Esophagus (tissue), 2 donors: ENCODE measurements around the gene PCED1A. TPM values are rescaled to one million over a fixed set of nuclear protein-coding genes. Genes with fewer than 3 reads are reported as not detected.

ENCODE experiments used
- H3K27ac ChIP-seq, 2 donors: one replicate each; pipeline ENCODE4 v1.5.1; 2013; ENCODE audit warnings: low read depth in 2 of 2, mild to moderate bottlenecking in 2 of 2, inconsistent platforms in 1 of 2, low read length in 1 of 2, moderate library complexity in 1 of 2
- H3K27me3 ChIP-seq, 2 donors: one replicate each; pipeline ENCODE4 v1.6.1; 2013; ENCODE audit warnings: low read length in 2 of 2, control low read depth in 1 of 2, mild to moderate bottlenecking in 1 of 2; ENCODE audit not compliant: insufficient read depth in 2 of 2, control insufficient read depth in 1 of 2
- H3K36me3 ChIP-seq, 2 donors: one replicate each; pipeline ENCODE4 v1.6.1; 2013; ENCODE audit warnings: low read length in 1 of 2; ENCODE audit not compliant: control insufficient read depth in 2 of 2, insufficient read depth in 2 of 2
- H3K4me1 ChIP-seq, 2 donors: one replicate each; pipeline ENCODE4 v1.6.1; 2013; ENCODE audit warnings: low read length in 1 of 2; ENCODE audit not compliant: control insufficient read depth in 2 of 2, insufficient read depth in 2 of 2
- H3K4me3 ChIP-seq, 2 donors: one replicate each; pipeline ENCODE4 v1.5.1; 2013; ENCODE audit warnings: low read length in 2 of 2, mild to moderate bottlenecking in 2 of 2, low read depth in 1 of 2, moderate library complexity in 1 of 2
- H3K9me3 ChIP-seq, 2 donors: one replicate each; pipeline ENCODE4 v1.6.1; 2013; ENCODE audit warnings: mild to moderate bottlenecking in 2 of 2, low read depth in 1 of 2, low read length in 1 of 2, moderate library complexity in 1 of 2; ENCODE audit not compliant: control insufficient read depth in 2 of 2, insufficient read depth in 1 of 2
- WGBS, 2 donors: extraction: QIAGEN DNeasy Blood & Tissue Kit; methylation state at CpG; one replicate each; pipeline ENCODE4 v1.1.7; 2013; 5-methylcytosine and 5-hydroxymethylcytosine counted together
- polyA plus RNA-seq, 2 donors: library from polyadenylated mRNA; stranded (reverse); fragments of 200-250 nt; gene quantifications; one replicate each; pipeline ENCODE4 v1.2.3, GENCODE V29; 2013
- donor health status: healthy with polysubstance abuse.
- donor health status: Bipolar disorder and iron deficiency.

The PCED1A gene
- polyA plus RNA-seq, 2 donors, result 18.0 to 49.3 TPM

DNA sequence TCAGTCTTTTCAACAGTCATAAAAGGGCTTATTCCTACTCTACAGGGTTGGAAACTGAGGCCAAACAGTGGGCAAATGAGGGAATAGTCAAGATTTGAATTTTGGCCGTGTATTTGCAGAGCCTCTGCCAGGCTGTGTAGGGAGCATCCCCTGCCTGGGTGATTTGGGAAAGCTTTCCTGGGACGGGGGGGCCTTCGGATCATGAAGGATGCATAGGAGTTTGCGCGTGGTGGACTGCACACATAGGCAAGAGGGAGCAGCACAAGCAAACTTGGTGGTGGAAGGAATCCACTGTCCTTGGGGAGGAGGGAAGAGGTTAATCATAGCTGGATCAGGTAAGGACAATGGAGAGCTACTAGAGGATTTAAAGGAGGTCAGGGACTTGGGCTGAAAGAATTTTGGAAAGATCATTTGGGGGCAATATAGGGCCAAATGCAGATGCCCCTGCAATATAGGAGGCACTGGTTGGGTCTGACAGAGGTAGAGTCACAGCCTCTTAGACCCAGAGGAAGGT lies 35.3 kb upstream of the PCED1A start:
- no peaks in the 10 kb centered on the region for H3K36me3 ChIP-seq
- H3K9me3 ChIP-seq, result no peaks in the 10 kb centered on the region
- whole genome bisulfite sequencing, 2 donors, result 91 to 93% methylated on average over 5 of the region's 5 CpGs
- H3K27ac ChIP-seq, result no peak overlapping the region
- no peak overlapping the region for H3K4me3 ChIP-seq
- H3K27me3 ChIP-seq, result no peaks in the 10 kb centered on the region
- peaks cover 8 to 14% of the 10 kb centered on the region in 2 donors for H3K4me1 ChIP-seq

GRCh38 chr20:2874456-2874855 lies 34.0 kb upstream of the PCED1A start:
- peak overlapping the region in 1 of 2 donors; percentile 92 for H3K4me3 ChIP-seq
- 23 to 27% methylated on average over 7 of the region's 7 CpGs for WGBS, 2 donors
- H3K36me3 ChIP-seq, result no peaks in the 10 kb centered on the region
- H3K9me3 ChIP-seq, result no peaks in the 10 kb centered on the region
- peaks cover 8 to 14% of the 10 kb centered on the region in 2 donors for H3K4me1 ChIP-seq
- no peaks in the 10 kb centered on the region for H3K27me3 ChIP-seq
- no peak overlapping the region for H3K27ac ChIP-seq

GRCh38 chr20:2873747-2874041 lies 33.2 kb upstream of the PCED1A start:
- WGBS, 2 donors, result 0 to 1% methylated on average over 27 to 29 of the region's 29 CpGs
- H3K4me1 ChIP-seq, result peaks cover 6 to 14% of the 10 kb centered on the region in 2 donors
- H3K27ac ChIP-seq, result peak overlapping the region; percentile 84 to 87
- H3K4me3 ChIP-seq, result peak overlapping the region; percentile 82 to 92
- no peaks in the 10 kb centered on the region for H3K36me3 ChIP-seq
- H3K9me3 ChIP-seq, result no peaks in the 10 kb centered on the region
- H3K27me3 ChIP-seq, result no peaks in the 10 kb centered on the region

DNA sequence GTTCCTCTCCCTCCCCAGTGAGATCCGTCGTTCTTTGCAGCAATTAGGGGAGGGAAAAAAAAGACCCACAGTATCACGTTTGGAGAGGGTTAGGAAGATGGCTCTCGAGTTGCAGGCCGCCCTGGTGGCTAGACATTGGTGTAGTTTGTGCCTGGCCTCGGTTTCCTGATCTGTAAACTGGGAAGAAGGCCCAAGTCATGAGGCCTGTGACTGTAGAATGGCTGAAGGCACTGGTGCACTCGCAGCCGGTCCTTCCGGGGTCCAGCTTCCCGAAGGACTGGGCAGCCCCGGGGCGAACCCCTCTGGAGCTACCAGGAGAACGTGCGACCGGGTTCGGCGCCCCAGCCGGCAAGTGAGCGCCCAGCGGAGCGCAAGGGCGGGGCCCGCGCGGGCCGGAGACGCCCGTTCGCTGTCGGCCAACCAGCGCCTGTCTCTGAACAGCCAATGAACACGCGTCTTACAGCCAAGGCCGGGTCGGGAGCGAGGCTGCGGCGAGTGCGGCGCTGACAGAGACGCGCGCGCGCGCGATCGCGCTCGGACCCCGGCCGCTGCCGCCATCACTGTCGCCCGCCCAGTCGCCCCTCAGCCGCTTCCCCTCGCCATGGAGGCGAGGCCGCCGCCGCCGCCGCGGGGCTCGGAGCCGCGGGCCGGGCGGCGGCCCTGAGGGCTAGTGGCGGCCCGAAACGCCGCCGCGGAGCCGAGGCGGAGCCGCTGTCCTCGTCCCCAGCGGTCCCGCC lies 32.7 kb upstream of the PCED1A start, which contains the start of gene PTPRA:
TSS of gene PTPRA (plus strand) at position 472 of the 737 bp plus-strand sequence. CDS start 90,797 bp downstream, outside the sequence.
- Histone ChIP-seq H3K27ac (peak within 1 kb of the TSS; percentile 84 to 87), H3K4me3 (peak within 1 kb of the TSS; percentile 82 to 92), H3K9me3 (no peaks in the 10 kb centered on the region), H3K4me1 (peaks cover 6 to 14% of the 10 kb centered on the region in 2 donors), H3K27me3 (no peaks in the 10 kb centered on the region), H3K36me3 (no peaks in the 10 kb centered on the region)
- 0 to 1% methylated on average over 82 to 83 of the region's 83 CpGs for WGBS, 2 donors

DNA sequence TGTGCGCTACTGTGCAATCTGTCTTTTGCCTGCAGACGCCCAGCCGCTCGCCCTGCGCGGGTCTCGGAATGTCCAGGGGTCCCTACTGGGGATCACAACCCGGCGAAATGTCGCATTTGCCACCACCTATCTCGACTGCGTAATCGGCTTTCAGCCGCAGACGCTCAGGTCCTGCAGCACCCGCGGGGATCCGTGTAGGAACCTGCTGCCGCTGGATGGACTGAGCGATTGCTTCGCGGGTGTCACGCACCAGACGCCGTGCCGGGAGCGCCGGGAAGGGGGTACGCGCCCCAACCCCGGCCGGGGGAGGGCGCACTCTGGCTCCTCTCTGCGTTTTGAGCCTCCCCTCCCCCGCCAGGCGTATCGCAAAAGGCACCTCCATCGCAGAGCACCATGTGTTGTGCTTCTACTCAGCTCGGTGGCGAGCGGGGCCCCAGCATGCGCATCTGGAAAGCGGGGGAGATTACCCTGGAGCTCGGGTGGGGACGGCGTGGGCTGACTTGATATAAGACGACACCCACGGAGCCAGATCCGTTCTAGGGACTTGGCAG lies 32.1 kb upstream of the PCED1A start:
- Histone ChIP-seq H3K36me3 (no peaks in the 10 kb centered on the region), H3K9me3 (no peaks in the 10 kb centered on the region), H3K4me1 (peaks cover 6 to 14% of the 10 kb centered on the region in 2 donors), H3K4me3 (peak overlapping the region; percentile 82 to 92), H3K27me3 (no peaks in the 10 kb centered on the region), H3K27ac (peak overlapping the region in 1 of 2 donors; percentile 59)
- 0 to 1% methylated on average over 49 of the region's 49 CpGs for WGBS, 2 donors

DNA sequence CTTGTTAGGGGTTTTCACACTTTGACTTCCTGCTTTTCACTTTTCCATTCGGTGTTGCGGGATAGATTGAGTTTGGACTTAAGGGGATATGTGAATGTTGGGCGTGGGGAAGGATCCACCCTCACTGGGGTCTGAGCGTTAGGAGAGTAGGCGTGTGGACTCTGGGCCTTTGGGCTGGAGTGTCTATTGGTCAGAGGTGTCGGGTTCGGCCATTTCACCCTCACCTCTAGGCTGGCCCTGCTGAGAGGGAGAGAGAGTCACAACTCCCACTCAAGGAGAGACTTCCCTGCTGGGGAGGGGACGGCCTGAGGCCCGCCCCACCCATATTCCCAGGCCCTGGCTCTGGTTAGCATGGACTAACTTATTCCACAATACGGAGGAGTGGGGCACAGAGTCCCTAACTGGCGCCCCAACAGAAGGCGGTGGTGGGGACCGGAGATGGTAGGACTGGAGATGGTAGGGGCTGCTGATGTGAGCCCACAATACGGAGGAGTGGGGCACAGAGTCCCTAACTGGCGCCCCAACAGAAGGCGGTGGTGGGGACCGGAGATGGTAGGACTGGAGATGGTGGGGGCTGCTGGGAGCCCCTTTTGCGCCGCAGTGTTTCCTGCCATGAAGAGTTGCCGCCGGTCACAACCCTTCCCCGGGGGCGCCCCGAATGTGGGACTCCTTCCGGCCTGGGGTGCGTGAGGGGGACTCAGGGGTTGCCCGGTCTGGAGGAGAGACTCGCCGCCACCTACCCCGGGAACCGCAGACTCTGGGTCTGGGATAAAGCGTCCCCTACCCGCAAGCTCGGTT lies 31.4 kb upstream of the PCED1A start:
- no peaks in the 10 kb centered on the region for H3K9me3 ChIP-seq
- peaks cover 7 to 14% of the 10 kb centered on the region in 2 donors for H3K4me1 ChIP-seq
- H3K4me3 ChIP-seq, result peak overlapping the region; percentile 82 to 92
- peaks cover 0 to 3% of the 10 kb centered on the region in 2 donors for H3K36me3 ChIP-seq
- H3K27me3 ChIP-seq, result no peaks in the 10 kb centered on the region
- WGBS, 2 donors, result 22 to 25% methylated on average over 33 to 34 of the region's 34 CpGs
- H3K27ac ChIP-seq, result no peak overlapping the region

DNA sequence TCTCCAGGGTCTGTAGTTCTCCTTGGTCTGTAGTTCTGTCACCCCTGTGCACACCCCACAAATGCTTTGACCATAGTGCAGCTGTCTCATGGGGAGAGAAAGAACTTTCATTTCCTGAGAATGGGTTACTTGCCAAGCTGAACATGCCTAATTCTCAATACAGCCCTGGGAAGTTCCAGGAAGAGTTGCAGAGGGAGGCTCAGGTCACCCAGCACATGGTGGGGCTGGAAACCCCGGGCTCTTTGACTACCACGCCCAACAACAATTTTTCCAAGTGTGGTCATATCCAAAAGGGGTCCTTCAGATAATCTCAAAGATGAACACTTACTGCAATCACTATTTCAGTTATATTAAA lies 30.6 kb upstream of the PCED1A start:
- WGBS, 2 donors, result 25 to 37% methylated on average over 2 of the region's 2 CpGs
- Histone ChIP-seq H3K27ac (no peak overlapping the region), H3K9me3 (no peaks in the 10 kb centered on the region), H3K36me3 (peaks cover 4 to 10% of the 10 kb centered on the region in 2 donors), H3K4me1 (peaks cover 7 to 14% of the 10 kb centered on the region in 2 donors), H3K4me3 (no peak overlapping the region), H3K27me3 (no peaks in the 10 kb centered on the region)

DNA sequence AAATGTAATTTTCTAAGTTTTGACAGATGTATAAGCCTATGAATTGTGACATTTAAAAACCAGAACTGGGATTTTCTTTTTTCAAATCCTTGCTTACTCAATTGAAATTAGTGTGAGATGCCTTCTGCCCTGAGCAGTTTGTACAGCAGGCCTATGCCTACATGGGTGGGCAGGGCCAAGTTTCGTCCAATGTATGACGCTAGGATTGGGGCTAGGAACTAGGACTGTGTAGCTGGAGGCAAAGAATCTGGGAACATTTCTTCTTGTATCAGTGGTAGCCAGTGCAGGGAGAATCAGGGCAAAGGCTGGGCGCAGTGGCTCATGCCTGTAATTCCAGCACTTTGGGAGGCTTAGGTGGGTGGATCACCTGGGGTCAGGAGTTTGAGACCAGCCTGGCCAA lies 28.9 kb upstream of the PCED1A start:
- H3K9me3 ChIP-seq, result peaks cover 0 to 2% of the 10 kb centered on the region in 2 donors
- WGBS, 2 donors, result 92 to 93% methylated on average over 3 of the region's 3 CpGs
- H3K4me1 ChIP-seq, result peaks cover 7 to 8% of the 10 kb centered on the region in 2 donors
- no peaks in the 10 kb centered on the region for H3K27me3 ChIP-seq
- H3K27ac ChIP-seq, result no peak overlapping the region
- peaks cover 6 to 27% of the 10 kb centered on the region in 2 donors for H3K36me3 ChIP-seq
- no peak overlapping the region for H3K4me3 ChIP-seq

- Histone ChIP-seq H3K9me3 (peaks cover 0 to 2% of the 10 kb centered on the region in 2 donors), H3K36me3 (peaks cover 6 to 37% of the 10 kb centered on the region in 2 donors), H3K27ac (no peak overlapping the region), H3K27me3 (no peaks in the 10 kb centered on the region), H3K4me1 (peaks cover 3 to 6% of the 10 kb centered on the region in 2 donors), H3K4me3 (no peak overlapping the region)
- 68 to 71% methylated on average over 12 of the region's 12 CpGs for WGBS, 2 donors
Observed at GRCh38 chr20:2867081-2867864, 26.8 kb upstream of the PCED1A start.
